Measurements from ENCODE around the gene COL17A1.

COL17A1 gene

DNA sequence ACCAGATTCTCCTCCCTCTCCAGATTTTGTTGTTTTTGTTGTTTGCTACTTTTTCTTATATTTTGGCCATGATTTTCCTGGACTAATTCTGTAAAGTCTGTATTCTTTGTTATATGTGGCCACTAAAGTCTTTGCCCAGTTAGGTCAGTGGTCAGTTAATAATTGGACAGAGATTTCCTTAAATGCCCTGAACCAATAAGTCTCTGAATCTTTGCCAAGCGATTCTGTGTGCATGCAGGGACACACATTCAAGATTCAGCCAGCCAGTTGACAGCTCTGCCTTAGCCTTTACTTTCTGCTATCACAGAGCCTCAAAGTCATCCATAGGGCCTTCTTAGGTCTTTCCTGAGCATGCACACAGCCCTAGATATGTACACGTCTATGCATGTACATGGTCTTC, 11.0 kb upstream of the COL17A1 start:
- peak; percentile 73 for DNase-seq (ENCODE audit: low spot score)

DNA sequence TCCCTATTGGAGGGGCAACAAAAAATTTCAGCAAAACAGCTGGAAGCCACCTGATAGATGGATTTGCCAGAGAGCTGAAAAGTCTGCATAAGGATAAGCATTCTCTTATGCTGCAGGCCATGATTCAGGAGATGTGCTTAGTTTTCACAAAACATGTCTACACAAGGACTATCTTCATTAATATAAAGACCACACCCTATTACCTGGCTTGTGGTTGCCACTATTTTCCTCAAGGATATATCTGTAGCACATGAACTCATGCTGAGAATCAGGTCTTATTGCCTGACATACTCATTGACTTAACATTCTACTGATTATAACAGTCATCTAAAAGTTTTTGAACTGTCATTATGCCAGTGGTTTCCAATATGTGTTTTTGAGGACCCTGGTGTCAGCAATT, 7.1 kb upstream of the COL17A1 start:
- DNase-seq (ENCODE audit: low spot score) = no peak

GRCh38 chr10:104090611-104091010, 4.9 kb upstream of the COL17A1 start:
- peak; percentile 11 for DNase-seq (ENCODE audit: low spot score)

DNA sequence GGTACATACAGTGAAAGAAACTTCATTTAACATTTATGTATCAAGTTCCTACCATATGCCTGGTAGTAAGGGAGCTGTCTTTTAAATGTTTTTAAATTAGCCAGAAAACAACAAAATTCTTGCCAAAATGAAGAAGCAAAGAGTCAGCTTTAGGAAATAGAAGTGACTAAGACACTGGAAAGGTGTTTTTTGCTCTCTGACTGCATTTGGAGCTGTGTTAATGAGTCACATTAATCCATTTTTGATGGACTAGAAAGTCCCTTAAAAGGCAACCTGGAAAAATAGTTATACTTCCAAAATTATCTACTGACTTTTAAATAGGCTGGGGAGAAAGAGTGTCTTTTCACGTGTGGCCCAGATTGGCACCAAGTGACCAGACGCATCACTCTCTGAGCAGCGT, 3.9 kb upstream of the COL17A1 start:
- peak; percentile 18 for DNase-seq (ENCODE audit: low spot score)

- no peak for DNase-seq (ENCODE audit: low spot score)
Measured at GRCh38 chr10:104088239-104088638, 2.6 kb upstream of the COL17A1 start.

DNA sequence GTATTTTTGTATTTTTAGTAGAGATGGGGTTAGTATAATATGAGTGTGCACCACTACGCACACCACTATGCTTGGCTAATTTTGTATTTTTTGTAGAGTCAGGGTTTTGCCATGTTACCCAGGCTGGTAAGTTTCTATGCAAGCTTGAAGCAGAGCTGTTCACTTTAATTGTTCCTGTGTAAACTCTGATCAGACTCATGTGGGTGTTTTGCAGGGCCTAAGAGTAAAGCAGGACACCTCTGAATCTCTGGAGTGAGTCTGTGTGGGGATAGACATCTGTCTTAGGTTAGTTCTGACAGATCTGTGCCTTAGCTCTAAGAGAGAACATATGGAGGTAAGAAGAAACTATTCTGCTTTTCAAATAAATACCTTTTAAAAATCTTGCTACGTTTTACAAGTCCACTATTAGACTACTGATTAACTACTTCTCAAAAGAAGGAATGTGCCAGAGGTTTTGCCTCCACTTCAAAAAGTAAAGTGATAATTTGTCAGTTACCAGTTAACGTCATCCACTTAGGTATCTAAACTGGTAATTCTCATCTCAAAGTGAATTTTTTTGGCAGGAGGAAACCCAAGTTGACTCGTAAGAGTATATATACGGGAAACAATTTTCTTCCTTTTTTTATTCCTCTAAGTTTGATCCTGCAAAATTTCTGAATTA, 1.1 kb downstream of the COL17A1 start:
- DNase-seq (ENCODE audit: low spot score) = peak; percentile 6

DNA sequence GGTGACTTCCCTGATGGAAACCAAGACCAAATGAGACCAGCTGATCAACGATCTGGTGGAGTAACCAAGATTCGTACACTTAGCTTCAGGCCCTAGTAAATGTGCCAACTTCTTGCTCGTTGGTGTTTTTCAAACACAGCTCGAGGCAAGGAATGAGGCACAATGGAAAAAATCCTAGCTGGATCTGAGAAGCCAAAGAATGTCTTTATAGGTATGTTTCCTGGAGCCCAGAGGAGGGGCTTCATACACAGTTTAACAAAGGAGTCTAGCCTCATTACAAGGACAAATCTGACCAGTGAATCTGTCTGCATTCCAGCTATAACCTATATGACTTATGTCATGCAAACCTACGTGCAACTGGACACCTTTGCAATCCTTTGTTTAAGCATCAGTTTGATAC, 3.7 kb downstream of the COL17A1 start:
- no peak for DNase-seq (ENCODE audit: low spot score)

DNA sequence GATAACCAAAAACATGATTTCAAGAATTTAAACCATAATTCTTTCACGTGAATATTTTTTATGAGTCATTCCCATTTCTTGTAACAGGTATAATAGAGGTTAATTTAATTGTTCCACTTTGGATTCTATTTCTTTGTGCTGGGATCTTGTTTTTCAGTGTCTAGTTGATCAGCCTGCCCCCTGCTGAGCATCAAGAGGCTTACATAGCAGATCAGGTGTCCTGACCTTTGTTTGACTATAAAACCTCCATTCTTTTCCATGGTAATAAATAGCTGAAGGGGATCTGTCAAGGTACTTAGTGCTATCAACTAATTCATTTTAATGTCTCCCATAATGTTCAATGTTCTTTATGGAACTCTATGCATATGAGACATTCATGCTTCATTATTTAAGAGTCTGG, 4.9 kb downstream of the COL17A1 start:
- peak; percentile 44 for DNase-seq (ENCODE audit: low spot score)

GRCh38 chr10:104077663-104078151, 8.0 kb downstream of the COL17A1 start:
- no peak for DNase-seq (ENCODE audit: low spot score)

- peak; percentile 22 for DNase-seq (ENCODE audit: low spot score)
Measured at GRCh38 chr10:104077247-104077646, 8.4 kb downstream of the COL17A1 start.

DNA sequence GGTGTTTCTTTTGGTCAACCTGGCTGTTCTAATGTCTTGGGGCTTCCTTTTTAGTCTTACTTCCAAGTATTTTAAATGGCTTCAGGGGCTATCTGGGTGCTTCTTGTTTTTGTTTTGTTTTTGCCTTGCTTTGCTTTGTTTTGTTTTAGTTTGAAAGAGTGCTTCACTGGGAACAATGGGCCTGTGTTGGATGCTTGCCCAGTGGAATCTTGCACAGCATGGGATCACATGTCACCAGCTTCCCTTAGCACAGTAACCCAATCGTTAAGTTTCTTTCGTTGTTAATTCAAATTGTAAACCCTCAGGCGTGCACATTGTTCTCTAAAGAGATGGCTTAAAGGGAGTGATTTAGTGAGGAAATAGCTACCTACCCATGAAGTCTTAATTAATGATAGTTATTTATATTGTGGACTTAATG, 8.9 kb downstream of the COL17A1 start:
- peak; percentile 18 for DNase-seq (ENCODE audit: low spot score)

DNA sequence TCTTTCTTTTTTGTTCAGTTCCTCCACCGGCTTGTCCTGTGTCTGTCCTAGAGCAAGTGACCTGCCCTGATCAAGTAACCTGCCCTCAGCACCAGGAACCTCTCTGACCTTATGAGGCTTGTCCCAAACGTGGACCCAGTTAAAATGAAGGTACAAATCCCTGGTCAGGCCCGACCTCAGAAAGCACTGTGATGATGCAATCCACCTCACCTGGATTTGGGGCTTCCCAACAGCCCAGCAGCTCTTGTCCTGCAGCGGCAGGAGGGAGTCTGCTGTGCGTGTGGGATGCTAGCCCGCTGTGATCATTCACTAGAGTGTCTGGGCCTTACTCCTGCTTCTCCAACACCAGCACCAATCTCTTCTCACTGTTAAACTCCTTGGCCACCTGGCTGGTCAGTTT, 11.2 kb downstream of the COL17A1 start:
- no peak for DNase-seq (ENCODE audit: low spot score)

GRCh38 chr10:104072786-104073185, 12.9 kb downstream of the COL17A1 start:
- peak; percentile 29 for DNase-seq (ENCODE audit: low spot score)

- no peak for DNase-seq (ENCODE audit: low spot score)
Measured at GRCh38 chr10:104069613-104070012, 16.1 kb downstream of the COL17A1 start.

DNA sequence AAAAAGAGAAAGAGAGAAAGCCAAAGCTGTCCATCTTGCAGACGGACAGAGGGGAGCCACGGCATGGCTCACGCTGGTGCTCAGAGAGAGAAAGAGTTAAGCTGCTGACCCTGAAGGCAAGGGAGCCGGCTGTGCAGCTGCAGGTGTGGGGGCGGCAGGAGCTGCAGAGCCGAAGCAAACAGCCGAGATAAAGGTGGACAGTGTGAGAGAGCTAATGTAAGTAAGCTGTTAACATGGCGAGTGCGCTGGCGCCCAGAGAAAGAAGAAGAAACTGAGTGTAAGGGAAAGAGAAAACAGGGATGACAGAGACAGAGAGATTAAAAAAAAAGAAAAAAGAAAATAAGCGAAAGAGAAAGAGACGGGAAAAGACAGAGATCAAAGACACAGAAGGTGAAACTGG, 18.2 kb downstream of the COL17A1 start:
- no peak for DNase-seq (ENCODE audit: low spot score)

- DNase-seq (ENCODE audit: low spot score) = no peak
Measured at GRCh38 chr10:104066945-104067344, 18.7 kb downstream of the COL17A1 start.

DNA sequence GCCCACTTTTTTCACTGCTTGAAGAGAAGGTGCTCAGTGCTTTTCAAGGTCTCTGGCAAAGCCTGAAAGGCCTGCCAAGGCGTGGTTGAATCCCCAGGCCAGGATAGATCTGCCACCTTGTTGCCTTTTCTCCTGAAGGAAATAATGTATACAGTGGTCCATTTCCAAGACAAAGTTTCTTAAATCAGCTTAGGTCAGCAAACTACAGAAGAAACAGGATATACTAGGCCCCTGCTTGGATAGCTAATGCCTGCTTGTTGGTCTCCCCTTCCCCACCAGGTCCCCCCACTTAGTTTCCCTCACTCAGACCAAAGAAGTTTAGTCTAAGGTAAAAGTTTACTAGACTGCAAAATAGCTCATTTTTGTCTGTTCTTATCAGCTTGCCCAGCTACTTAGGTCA, 19.9 kb downstream of the COL17A1 start:
- no peak for DNase-seq (ENCODE audit: low spot score)

DNA sequence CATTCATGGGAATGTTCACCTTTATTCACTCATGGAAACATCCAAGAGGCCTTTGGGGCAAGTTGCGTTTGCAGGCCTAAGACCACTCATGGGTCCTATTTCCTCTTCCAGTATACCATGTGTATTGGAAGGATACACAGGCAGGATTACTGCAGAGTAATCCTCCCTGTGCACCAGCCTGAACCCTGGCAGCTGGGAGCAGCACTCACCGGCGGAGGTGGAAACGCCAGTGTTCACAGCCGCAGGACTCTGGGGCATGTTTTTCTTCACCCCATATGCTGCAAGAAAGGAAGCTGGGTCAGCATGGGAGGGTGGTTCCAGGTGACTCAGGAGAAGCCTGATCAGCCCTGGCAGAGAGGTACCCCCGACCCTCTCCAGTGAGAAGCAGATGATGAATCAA, 24.5 kb downstream of the COL17A1 start:
- DNase-seq (ENCODE audit: low spot score) = no peak

DNA sequence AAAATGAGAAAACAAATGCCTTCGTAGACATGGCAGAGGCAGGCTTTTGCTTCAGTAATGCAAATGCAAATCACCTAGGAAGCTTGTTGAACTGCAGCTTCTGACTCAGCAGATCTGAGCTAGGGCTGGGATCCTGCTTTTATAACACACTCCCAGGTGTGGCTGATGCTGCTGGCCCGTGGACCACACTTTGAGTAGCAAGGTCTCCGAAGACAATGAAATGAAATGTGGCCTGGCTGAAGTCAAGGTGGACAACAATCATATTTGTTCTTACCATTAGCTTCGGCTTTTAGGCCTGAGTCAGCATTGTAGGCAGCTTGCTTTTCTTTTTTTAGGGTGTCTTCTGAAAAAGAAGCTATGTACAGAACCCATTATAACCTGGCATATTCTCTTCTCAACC, 26.3 kb downstream of the COL17A1 start:
- DNase-seq (ENCODE audit: low spot score) = no peak

GRCh38 chr10:104057717-104058116, 28.0 kb downstream of the COL17A1 start:
- DNase-seq (ENCODE audit: low spot score) = no peak

DNA sequence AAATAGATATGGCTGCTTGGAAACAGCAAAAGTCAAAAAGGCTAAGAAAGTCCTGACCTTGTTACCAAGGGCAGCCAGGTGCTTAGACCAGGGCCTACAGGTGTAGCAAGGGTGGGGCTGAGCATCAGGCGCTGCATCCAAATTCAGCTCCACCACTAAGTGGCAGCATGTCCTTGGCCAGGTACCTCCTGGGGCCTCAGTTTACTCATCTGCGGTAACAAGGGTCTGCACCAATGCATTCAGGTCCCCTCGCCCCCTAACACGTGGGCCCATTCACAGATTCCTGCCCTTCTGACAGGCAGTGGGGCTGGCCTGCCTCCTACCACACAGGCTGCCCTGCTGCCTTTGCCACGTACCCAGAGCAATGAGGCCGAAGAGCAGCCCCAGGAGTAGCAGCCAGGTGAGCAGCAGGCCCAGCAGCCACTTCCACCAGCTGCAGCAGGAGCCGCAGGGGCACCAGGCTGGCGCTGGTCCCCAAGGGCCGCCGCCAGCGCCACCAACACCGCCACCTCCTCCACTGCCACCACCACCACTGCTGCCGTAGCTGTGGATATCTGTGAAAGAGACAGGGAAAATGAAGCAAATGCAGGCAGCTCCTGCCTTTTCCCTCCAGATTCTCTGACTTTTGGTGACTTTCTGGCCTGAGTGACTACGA, 28.9 kb downstream of the COL17A1 start:
- DNase-seq (ENCODE audit: low spot score) = no peak

- DNase-seq (ENCODE audit: low spot score) = peak; percentile 94
Measured at GRCh38 chr10:104054430-104054829, 31.2 kb downstream of the COL17A1 start.

- no peak for DNase-seq (ENCODE audit: low spot score)
Measured at GRCh38 chr10:104053201-104053600, 32.5 kb downstream of the COL17A1 start.

- peak; percentile 19 for DNase-seq (ENCODE audit: low spot score)
Measured at GRCh38 chr10:104052431-104052830, 33.2 kb downstream of the COL17A1 start.

Data from kidney tubule cell (primary cell).